Activated CD8-positive, alpha-beta memory T cell treated with anti-CD3 and anti-CD28 coated beads for 48 hours (primary cell): ENCODE measurements around the gene UBE2F.

Experiments used
- DNase-seq, 3 experiments: peaks; one replicate each; pipeline ENCODE4 v3.0.0-alpha.2; 2020; ENCODE audit warnings: low read depth in 2 of 3, low spot score in 2 of 3

UBE2F gene, protein sequence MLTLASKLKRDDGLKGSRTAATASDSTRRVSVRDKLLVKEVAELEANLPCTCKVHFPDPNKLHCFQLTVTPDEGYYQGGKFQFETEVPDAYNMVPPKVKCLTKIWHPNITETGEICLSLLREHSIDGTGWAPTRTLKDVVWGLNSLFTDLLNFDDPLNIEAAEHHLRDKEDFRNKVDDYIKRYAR

DNA sequence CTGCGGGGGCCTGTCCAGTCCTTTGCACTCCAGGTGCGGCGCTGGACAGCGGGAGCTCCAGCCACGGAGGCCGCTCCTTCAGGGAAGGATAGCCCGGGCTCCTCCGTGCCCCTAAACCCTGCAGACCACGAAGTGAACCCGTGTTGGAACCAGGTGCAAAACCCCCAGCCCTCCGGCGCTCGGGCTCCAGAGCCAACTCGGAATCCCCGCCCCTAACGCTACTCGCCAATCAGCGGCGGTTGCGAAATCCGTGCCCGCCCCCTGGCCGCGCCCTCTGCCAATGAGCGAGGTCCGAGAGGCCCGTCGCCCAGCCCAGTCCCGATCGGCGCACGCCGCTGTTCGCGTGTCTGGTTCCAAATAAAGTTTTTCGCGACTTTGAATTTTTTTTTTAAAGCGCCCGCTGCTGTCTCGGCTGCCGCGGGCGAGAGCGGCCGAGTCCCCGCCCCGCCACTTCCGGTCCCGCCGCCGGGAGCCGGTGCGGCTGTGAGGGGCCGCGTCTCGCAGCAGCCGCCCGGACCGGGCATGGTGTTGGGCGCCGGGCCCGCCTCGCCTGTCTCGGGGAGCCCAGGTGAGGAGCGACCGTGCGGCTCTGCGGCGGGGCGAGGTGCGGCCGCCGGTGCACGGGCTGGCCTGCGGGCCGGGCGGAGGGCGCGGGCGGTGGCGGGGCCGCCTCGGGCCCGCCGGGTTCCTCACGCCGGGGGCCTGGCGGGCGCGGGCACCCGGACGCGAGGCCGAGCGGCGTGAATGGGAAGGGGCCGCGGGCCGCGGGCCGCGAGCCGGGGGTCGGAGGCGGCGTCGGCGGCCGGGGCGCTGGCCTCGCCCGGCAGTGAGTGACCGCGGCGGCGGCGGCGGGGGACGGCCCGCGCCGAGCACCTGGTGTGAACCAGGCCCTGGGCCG, at the start of gene UBE2F:
UBE2F (plus strand) TSS at position 450 of the 898 bp plus-strand sequence. CDS start 6,094 bp downstream, outside the sequence.
- peak; percentile 93 to 94 (median 94) for DNase-seq

DNA sequence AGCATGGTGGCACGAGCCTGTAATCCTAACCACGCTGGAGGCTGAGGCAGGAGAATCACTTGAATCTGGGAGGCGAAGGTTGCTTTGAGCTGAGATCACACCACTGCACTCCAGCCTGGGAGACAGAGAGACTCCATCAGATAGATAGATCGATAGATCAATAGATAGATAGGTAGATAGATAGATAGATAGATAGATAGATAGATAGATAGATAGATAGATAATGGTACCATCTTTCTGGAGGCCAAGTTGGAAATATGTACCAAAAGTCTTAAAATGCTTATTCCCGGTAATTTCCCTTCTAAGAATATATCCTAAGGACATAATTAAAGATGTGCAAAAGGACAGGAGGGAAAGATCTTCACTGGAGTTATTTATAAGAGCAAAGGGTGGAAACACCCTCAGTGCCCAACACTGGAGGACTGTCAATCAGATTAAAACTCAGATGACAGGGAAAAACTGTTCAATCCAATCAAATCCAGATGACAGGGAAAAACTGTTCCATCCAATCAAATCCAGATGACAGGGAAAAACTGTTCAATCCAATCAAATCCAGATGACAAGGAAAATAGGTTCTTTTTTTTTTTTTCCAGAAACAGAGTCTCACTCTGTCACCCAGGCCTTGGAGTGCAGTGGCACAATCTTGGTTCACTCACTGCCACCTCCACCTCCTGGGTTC, 49.0 kb upstream of the UBE2F start:
- no peak for DNase-seq

DNA sequence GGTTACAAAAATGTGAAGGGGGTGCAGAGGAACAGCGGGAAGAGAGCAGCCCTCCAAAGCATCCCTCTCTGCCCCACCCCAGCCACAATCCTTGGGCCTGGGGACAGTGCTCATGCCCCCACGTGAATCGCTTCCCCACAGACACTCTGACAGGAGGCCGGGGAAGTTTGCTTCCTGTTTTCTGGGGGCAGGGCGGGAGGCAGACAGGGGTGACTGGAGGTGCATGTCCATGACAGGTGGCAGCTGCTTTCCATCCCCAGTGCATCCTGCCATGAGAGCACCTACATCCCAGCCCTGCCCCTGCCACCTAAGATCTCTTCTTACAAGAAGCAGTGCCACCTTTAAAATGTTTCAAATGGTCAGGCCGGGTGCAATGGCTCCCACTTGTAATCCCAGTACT, 47.2 kb upstream of the UBE2F start:
- no peak for DNase-seq

DNA sequence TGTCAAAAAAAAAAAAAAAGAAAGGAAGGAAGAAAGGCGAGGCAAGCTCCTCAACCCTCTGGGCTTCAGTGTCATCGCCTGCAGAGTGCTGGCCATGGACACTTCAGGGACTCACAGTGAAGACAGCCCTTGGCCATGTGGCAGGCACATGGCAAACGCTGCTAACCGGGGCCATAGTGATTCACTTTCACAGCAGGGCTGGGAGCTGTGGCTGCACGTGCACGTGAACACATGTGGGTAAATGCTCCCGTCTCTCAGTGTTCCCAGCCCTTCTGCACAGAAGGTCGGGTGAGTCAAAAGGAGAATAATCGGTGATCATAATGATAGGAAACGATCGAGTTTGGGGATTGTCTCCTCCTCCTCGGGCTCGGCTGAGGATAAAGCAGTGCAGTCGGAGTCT, 46.1 kb upstream of the UBE2F start:
- DNase-seq, result no peak

DNA sequence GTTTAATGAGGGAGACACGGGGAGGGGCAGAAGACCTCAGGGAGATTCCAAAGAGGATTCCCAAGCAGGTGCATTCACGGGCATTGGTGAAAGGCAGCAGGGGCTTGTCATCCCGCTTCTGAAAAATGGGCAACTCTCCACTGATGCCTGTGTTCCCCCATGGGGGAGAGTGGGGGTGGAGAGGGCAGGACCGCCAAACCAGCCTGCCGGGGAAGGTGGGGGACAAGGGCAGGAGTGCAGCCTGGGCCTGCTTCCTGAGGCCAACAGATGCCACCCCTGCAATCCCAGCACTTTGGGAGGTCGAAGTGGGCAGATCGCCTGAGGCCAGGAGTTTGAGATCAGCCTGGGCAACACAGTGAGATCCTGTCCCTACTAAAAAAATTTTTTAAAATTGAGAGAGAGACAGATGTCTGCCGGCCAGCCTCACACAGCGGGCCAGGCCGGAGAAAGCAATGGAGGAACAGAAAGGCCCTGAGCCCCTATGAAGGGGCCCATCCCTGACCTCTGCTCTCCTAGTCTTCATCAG, 44.8 kb upstream of the UBE2F start:
- DNase-seq, result no peak

DNA sequence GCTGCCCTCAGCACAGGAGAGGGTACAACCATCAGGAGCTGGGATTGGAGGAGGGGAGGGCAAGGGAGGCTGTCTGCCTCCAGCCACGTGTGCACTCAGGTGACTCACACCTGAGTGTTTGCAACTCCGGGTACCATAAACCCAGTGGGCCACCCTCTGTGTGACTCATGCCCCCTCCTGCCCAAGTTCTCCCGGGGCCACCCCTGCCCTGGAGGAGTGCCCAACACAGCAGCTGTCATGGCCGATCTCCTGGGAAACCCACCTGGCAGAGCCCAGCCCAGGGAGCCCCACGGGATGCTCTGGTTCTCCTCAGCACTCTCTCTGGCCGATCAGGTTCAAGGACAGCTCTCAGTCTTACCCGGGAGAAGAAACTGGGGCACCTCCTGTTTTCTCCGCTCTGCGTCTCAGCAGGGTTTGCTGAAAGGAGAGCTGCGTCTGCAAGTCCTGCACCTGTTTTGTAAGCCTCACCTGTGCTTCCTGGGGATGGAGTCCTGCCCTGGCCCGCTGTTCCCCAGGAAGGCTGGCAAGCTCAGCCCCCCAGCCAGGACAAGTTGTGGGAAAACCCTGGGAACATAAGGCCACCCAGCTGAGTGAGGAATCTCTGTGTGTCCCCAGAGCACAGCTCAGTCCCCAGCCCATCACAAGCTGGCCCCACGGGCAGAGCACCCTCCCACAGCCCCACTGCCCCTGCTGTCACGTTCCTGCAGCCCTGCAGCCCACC, 44.0 kb upstream of the UBE2F start:
- no peak for DNase-seq

DNA sequence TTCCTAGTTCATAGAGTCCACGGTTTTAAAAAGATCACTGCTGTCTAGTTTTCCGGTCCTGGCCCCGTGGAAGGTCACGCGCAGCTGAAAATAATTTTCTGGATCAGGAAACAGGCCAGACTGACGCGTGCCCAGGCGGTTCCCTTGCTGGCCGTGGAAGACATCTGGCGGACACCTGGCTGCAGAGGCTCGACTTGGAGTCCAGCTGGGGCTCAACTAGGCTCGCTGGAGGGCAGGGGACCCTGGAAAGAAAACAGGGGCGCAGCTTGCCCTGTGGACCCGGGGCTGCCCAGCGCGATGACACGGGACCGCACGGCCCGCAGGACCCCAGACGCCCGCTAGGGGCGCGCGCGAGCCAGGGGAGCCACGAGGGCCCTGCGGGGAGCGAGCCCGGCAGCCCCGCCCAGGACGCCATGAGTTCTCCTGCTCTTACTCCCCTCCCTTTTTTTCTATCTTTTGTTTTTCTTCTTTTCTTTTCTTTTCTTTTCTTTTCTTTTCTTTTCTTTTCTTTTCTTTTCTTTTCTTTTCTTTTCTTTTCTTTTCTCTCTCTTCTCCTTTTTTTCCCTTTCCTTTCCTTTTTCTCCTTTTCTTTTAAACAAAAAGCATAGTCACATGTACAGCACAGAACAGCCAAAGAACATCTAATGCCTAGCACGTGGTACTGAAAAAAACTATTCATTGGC, 43.2 kb upstream of the UBE2F start:
- DNase-seq, result peak; percentile 66 to 74 (median 74)

DNA sequence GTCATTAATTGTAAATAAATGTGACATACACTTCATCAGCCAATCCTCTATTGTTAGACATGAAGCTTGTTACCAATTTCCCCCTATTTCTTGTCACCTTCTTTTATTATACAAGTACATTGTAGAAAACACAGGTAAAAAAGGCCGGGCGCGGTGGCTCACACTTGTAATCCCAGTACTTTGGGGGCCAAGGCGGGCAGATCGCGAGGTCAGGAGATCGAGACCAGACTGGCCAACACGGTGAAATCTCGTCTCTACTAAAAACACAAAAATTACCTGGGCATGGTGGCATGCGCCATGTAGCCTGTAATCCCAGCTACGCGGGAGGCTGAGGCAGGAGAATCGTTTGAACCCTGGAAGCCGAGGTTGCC, 42.7 kb upstream of the UBE2F start:
- no peak for DNase-seq

DNA sequence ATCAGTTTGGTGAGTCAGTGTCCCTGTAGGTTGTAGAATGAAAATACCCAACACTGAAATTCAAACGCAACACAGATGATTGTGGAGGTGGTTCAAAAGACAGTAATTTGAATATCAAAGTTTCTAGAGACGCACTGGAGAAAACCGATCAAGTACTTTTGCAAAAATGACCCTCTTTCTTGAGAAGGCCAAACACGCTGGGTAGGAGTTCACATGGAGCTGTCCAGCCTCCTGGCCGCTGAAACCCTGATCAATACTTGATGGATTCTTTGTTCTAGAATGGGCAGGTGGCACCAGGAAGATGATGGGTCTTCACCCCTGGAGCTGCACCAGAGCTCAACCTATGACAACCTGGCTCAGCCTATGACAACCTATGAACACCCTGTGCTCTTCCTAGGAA, 39.7 kb upstream of the UBE2F start:
- DNase-seq, result no peak

DNA sequence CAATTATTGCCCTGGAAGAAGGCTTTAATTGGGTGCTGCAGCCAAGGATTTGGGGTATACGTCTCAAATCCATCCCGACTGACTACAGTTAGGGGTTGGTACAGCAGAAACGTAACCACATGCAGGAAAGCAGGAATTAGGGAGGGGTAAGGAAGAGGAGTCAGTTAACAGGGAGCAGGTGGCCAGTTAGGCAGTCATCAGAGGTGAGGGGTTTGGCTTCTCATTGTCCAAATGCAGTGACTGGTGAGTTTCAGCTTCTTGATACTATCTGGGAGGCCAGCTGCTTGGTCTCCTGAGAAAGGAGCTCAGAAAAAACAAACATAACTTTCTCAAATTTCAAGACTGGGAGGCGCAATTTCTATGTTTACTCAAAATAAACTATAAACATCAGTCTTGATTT, 38.8 kb upstream of the UBE2F start:
- DNase-seq, result no peak

DNA sequence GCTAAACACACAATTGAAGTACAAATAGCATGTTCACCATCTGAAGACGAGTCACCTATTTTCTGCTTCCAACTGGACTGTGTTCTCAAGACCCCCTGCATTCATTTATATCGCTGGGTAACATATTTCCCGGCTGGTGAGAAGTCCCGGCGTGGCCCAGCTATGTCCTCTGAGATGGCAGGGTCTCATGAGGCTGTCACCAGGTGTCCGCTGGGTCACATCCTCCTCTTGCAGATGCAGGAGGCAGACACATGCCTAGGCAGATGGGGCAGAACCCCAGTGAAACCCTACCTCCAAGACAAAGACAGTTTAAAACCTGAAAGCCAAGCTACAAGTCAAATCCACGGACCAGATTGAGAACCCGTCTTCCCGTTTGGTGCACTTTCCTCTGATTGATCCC, 36.8 kb upstream of the UBE2F start:
- no peak for DNase-seq

DNA sequence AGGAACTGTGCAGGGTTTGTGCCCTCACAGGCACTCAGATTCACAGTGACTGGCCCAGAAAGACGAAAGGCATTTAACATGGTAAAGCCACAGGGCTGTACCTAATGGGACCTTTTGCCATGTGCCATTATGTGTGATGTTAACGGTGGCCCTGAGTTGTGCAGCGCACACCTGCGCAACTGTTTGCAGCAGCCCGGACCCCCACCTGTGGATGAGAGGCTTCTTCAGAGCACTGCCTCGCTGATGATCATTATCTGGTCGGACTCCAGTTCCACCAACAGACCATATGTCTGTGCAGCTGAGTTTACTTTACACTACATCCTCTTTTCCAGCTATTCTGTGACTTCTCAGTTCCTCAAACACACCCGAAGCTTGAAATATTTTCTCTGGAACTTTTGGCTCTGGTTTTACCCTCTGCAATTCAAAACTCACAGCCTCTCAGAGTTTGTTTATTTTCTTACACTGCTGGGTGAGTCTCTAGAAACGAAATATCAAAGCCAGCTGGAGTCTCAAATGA, 35.6 kb upstream of the UBE2F start:
- no peak for DNase-seq

DNA sequence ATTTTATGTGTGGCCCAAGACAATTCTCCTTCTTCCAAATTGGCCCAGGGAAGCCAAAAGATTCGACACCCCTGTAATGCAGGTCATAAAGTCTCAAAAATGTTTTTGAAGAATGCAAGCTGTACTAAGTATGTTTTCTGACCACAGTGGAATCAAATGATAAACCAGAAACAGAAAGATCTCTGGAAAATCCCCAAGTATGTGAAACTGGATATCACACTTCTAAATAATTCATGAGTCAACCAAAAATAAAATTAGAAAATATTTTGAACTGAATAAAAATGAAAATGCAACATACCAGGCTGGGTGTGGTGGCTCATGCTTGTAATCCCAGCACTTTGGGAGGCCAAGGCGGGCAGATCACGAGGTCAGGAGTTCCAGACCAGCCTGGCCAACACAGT, 34.1 kb upstream of the UBE2F start:
- DNase-seq, result no peak

DNA sequence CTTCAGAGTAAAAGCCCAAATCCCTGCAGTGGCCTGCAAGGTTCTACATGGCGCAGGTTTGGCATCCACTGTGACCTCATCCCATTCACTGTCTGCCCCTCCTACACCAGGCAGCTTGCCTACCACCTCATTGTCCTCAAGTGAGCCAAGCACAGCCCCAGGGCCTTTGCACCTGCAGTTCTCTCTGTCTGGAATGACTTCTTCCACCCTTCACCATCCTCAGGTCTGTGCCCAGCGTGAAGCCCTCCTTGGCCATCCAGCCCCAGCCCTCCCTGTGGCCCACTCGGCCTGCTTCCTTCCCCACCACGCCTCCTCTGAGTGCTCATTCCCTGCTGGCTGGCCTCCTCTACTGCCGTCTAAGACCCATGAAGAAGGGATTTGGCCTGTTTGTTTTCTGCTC, 32.6 kb upstream of the UBE2F start:
- DNase-seq, result no peak

DNA sequence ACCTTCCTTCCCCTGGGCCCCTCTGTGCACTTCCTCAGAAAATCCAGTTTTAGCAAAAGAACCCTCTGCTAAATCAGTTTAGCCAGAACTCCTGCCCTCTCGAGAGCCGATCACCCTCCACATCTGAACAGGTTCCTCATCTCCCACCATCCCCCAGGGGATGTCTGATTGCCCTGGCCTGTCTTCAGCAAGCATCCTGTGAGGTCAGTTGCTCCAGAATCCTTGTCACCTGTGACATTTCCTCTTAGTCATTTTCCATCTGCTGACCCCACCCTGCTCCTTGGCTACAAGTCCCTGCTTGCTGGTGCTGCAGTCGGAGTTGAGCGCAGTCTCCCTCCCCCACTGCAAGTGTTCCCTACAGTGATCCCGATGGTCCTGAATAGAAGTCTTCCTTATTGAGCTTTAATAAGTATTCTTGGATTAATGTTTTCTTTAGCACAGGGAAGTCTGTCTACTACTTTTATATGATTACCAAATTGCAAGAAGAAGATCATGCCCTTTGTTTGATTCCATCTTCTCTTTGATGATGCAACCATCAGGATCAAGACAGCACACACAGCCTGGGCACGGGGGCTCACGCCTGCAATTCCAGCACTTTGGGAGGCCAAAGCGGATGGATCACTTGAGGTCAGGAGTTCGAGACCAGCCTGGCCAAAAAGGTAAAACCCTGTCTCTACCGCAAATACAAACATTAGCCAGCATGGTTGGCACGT, 30.9 kb upstream of the UBE2F start:
- no peak for DNase-seq

DNA sequence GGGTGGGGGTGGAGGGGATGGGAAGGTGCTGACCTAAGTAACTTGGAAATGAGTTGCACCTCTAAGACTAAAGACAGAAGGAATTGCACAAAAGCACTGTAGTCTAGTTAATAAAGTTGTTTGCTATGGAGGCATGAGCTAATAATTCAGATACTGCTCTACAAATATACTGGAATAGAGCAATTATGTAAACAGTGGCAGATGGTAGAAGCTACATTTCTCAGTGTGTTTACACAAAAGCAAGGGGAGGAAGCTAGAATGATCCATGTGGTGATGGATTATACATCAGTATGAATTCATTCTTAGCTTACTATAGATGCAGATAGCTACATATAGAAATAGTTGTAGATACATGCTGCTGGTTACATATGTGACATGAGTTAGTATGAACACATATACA, 27.6 kb upstream of the UBE2F start:
- DNase-seq, result no peak

DNA sequence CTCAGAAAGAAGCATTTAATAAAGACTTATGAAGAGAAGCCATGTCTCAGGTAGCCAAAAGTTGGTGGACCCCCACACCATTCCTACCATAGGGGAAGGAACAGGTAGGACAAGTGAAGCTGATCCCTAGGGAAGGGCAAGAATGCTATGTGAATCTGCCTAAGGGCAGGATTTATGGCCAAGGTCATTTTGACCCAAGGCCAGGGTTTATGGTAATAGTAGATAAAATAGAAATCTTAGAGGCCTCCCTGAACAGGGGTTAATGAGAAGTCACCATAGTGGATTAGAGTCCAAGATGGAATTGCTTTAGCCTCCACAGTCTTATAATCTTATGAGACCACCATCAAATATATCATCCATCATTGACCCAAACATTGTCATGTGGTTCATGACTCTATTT, 26.0 kb upstream of the UBE2F start:
- no peak for DNase-seq

DNA sequence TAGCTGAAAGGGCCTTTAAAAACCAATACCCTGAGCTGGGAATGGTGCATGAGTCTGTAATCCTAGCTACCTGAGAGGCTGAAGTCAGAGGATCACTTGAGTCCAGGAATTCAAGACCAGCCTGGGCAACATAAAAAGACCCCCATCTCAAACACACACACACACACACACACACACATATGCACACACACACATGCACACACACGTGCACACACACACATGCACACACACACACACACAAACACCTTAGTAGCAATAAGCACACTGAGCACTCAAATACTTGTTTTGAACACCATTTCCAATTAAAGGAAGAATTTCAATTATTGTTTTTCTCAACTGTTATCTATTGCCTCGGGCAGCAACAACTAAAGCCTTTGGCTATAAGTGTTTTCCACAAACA, 25.6 kb upstream of the UBE2F start:
- no peak for DNase-seq

DNA sequence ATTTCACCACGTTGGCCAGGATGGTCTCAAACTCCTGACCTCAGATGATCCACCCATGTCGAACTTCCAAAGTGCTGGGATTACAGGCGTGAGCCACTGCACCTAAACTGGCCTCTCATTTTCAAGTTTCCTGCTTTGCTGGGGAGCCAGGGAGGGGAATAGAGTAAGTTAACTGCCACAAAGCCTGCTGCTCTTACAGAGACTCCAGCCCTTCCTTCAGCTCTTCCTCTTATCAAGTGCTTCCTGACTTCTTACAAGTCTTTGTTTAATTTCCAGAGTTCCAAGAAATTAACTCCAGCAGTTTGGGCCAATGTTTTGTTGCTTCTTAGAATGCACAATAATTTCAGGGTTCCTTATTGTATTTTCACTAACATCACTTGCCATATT, 24.3 kb upstream of the UBE2F start:
- DNase-seq, result no peak
